SU-DHL-6 (cell line): ENCODE measurements around the gene OR2Y1.

Source experiments
- H2AFZ ChIP-seq: fragments of 200-600 bp; sonication (generic); 2 replicates; pipeline ENCODE4 v1.6.1; 2014; ENCODE audit warnings: low read depth, mild to moderate bottlenecking, moderate library complexity, mixed read lengths, antibody characterized with exemption, low read length; ENCODE audit not compliant: severe bottlenecking
- H3F3A ChIP-seq: fragments of 200-600 bp; shearing (Covaris generic); 2 replicates; pipeline ENCODE4 v1.6.0; 2016; ENCODE audit warnings: antibody characterized with exemption, mild to moderate bottlenecking; ENCODE audit not compliant: insufficient read depth
- H3K27ac ChIP-seq: fragments of 200-600 bp; sonication (generic); 2 replicates; pipeline ENCODE4 v1.5.1; 2016; ENCODE audit warnings: low read depth, mild to moderate bottlenecking, low read length, moderate library complexity, mixed read lengths
- H3K27me3 ChIP-seq: fragments of 200-600 bp; sonication (generic), shearing (Covaris generic); 2 replicates; pipeline ENCODE4 v1.6.0; 2014; ENCODE audit warnings: mild to moderate bottlenecking, low read length
- H3K36me3 ChIP-seq: fragments of 200-600 bp; sonication (generic); 2 replicates; pipeline ENCODE4 v1.6.1; 2014; ENCODE audit warnings: mild to moderate bottlenecking, low read length, mixed read lengths
- H3K4me2 ChIP-seq: fragments of 300-600, 200-600 bp; shearing (Covaris generic), sonication (generic); 2 replicates; pipeline ENCODE4 v1.6.0; 2014; ENCODE audit warnings: low read length, low read depth, mild to moderate bottlenecking; ENCODE audit not compliant: poor library complexity, severe bottlenecking
- H3K4me3 ChIP-seq: fragments of 200-600 bp; sonication (generic); 2 replicates; pipeline ENCODE4 v1.5.1; 2014; ENCODE audit warnings: antibody characterized with exemption, low read length, mild to moderate bottlenecking, mixed read lengths; ENCODE audit not compliant: insufficient read depth, poor library complexity, severe bottlenecking
- H3K79me2 ChIP-seq: fragments of 200-600 bp; sonication (generic); 2 replicates; pipeline ENCODE4 v1.6.1; 2014; ENCODE audit warnings: mild to moderate bottlenecking, low read length, moderate library complexity; ENCODE audit not compliant: insufficient read depth
- H3K9ac ChIP-seq: fragments of 200-600 bp; sonication (generic); 2 replicates; pipeline ENCODE4 v1.7.0; 2014; ENCODE audit warnings: mild to moderate bottlenecking, low read length
- H3K9me2 ChIP-seq: fragments of 200-600 bp; sonication (generic); replicated peaks from 2 replicates; pipeline ENCODE4 v1.6.1; 2014; ENCODE audit warnings: low read length; ENCODE audit not compliant: insufficient read depth
- H3K9me3 ChIP-seq: fragments of 200-600 bp; sonication (generic); 2 replicates; pipeline ENCODE4 v1.6.1; 2014; ENCODE audit warnings: low read length, mixed read lengths; ENCODE audit not compliant: insufficient read depth
- H4K20me1 ChIP-seq: fragments of 200-600 bp; sonication (generic); 2 replicates; pipeline ENCODE4 v1.6.1; 2014; ENCODE audit warnings: low read depth, mild to moderate bottlenecking, antibody characterized with exemption, low read length, moderate library complexity, mixed read lengths
- EZH2phosphoT487 ChIP-seq: fragments of 200-600 bp; sonication (generic), shearing (Covaris generic); conservative IDR thresholded peaks from 2 replicates; pipeline ENCODE4 v1.6.1; 2018; ENCODE audit warnings: mild to moderate bottlenecking, antibody characterized with exemption, low read length, moderate library complexity, mixed read lengths
- TF ChIP-seq, protein P1 (sequence below): fragments of 200-600 bp; sonication (generic); IDR thresholded peaks from one replicate; pipeline ENCODE4 v1.5.1; 2017; ENCODE audit warnings: antibody characterized with exemption, mild to moderate bottlenecking, low read length, moderate library complexity; ENCODE audit not compliant: insufficient read depth, poor library complexity, severe bottlenecking

The OR2Y1 gene

DNA sequence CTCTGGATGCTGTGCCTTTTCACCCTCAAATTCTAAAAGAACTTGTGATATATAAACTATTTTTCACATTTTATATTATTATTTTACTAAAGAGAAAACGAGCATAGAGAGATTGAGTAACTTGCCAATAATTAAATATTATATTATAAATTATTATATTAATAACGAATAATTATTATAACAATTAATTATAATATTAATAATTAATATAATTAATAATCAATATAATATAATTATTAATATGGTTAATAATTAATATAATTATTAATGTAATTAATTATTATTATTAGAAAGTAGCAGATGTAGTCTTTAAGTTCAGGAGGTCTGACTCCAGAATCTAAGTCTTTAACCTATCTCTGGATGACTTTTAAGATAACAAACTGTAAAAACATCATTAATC lies 20.1 kb downstream of the OR2Y1 start:
- H2AFZ ChIP-seq: no peak overlapping the region
- H3K79me2 ChIP-seq: no peaks in the 10 kb centered on the region
- H3K9me2 ChIP-seq: no peaks in the 10 kb centered on the region

DNA sequence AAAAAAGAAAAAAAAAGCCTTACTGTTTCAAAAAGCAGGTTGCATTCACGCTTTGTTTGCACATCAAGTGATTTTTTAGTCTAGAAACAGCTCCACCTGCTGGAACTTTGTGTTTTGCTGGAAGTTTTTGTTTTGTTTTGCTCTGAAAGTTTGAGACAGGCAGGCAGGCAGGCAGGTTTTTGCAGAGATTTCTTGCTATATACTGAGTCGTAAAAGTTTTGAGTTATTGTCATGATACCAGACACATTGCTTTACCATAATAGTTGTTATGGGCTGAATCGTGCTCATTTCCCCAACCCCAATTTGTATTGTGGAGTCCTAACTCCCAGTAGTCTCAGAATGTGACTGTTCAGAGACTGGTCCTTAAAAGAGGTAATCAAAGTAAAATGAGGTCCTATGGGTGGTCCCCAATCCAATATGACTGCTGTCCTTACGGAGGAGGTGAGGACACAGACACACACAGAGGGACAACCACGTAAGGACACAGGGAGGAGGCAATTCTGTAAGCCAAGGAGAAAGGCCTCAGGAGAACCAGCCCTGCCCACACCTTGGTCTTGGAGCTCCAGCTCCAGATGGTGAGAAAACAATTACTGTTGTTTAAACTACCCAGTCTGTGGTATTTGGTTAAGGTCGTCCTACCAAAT lies 20.9 kb downstream of the OR2Y1 start:
- H3K4me2 ChIP-seq: no peak overlapping the region
- no peak for TF ChIP-seq EZH2phosphoT487
- TF ChIP-seq, protein P1, sequence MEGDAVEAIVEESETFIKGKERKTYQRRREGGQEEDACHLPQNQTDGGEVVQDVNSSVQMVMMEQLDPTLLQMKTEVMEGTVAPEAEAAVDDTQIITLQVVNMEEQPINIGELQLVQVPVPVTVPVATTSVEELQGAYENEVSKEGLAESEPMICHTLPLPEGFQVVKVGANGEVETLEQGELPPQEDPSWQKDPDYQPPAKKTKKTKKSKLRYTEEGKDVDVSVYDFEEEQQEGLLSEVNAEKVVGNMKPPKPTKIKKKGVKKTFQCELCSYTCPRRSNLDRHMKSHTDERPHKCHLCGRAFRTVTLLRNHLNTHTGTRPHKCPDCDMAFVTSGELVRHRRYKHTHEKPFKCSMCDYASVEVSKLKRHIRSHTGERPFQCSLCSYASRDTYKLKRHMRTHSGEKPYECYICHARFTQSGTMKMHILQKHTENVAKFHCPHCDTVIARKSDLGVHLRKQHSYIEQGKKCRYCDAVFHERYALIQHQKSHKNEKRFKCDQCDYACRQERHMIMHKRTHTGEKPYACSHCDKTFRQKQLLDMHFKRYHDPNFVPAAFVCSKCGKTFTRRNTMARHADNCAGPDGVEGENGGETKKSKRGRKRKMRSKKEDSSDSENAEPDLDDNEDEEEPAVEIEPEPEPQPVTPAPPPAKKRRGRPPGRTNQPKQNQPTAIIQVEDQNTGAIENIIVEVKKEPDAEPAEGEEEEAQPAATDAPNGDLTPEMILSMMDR: peak; percentile 52
- H3K79me2 ChIP-seq: no peaks in the 10 kb centered on the region
- H3F3A ChIP-seq: no peaks in the 10 kb centered on the region
- no peaks in the 10 kb centered on the region for H3K9me2 ChIP-seq
- H3K9me3 ChIP-seq: no peaks in the 10 kb centered on the region
- no peaks in the 10 kb centered on the region for H3K27me3 ChIP-seq
- H3K4me3 ChIP-seq: no peak overlapping the region
- H3K9ac ChIP-seq: no peak overlapping the region
- H2AFZ ChIP-seq: no peak overlapping the region
- no peaks in the 10 kb centered on the region for H3K36me3 ChIP-seq
- no peaks in the 10 kb centered on the region for H4K20me1 ChIP-seq
- H3K27ac ChIP-seq: no peak overlapping the region

More for the DNA sequence above, 20.1 kb downstream of the OR2Y1 start:
- Histone ChIP-seq H3K4me3 (no peak overlapping the region), H3F3A (no peaks in the 10 kb centered on the region), H3K27me3 (no peaks in the 10 kb centered on the region), H3K4me2 (no peak overlapping the region), H3K27ac (no peak overlapping the region), H3K9ac (no peak overlapping the region), H4K20me1 (no peaks in the 10 kb centered on the region), H3K36me3 (no peaks in the 10 kb centered on the region), H3K9me3 (no peaks in the 10 kb centered on the region)
- TF ChIP-seq, protein P1: no peak
- TF ChIP-seq EZH2phosphoT487: no peak

DNA sequence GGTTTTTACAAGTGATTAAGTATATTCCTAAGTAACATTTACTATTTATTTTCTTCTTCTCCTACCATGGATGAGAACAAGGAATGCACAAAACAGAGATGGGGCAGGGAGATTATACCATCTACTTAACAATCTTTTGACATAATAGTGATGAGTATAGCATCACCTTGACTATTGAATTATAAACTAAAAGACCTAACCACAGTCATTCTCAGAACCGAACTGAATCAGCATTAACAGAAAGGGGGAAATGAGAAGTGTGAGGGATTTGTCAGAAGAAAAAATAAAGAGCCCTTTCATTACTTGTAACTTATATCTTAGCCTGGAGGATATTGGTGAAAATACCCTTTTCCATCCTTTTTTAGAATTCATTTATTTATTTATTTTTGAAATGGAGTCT lies 21.9 kb downstream of the OR2Y1 start:
- Histone ChIP-seq H3K9me3 (no peaks in the 10 kb centered on the region), H3K4me2 (no peak overlapping the region), H3K27ac (no peak overlapping the region), H3K9me2 (no peaks in the 10 kb centered on the region), H4K20me1 (no peaks in the 10 kb centered on the region), H3K36me3 (no peaks in the 10 kb centered on the region), H2AFZ (no peak overlapping the region), H3K9ac (no peak overlapping the region), H3F3A (no peaks in the 10 kb centered on the region), H3K79me2 (no peaks in the 10 kb centered on the region), H3K27me3 (no peaks in the 10 kb centered on the region), H3K4me3 (no peak overlapping the region)
- no peak for TF ChIP-seq EZH2phosphoT487
- TF ChIP-seq, protein P1: no peak
